PC-3 (cell line): ENCODE measurements around the gene NRXN2. TPM values are rescaled to one million over a fixed set of nuclear protein-coding genes. Genes with fewer than 3 reads are reported as not detected.

Source experiments
- ATAC-seq: fragments of 200-7000 bp; cut with Tn5 transposase; 2 replicates; pipeline ENCODE4 v1.9.1; 2020; ENCODE audit warnings: mild to moderate bottlenecking, moderate library complexity
- BruUV-seq: library from RNA; stranded (reverse); fragments of 400-500 nt; replicated peaks from 2 replicates; lab custom pipeline; 2021; lab: Mats Ljungman, UMichigan
- CTCF ChIA-PET: fragments of 300-600 bp; sonication (Branson Sonifier 250); formaldehyde crosslinking; loops from one replicate; lab custom pipeline; 2022; ENCODE audit warnings: antibody characterized with exemption; lab: Charles Lee
- POLR2A ChIA-PET: fragments of 300-600 bp; sonication (Branson Sonifier 250); formaldehyde crosslinking; loops from one replicate; lab custom pipeline; 2022; ENCODE audit warnings: antibody characterized with exemption; ENCODE audit not compliant: unreplicated experiment; lab: Charles Lee
- DNase-seq: peaks from one replicate; pipeline ENCODE4 v3.0.0-alpha.2; 2015
- H2AFZ ChIP-seq: fragments of 300-600 bp; sonication (generic); 2 replicates; pipeline ENCODE4 v1.6.0; 2016; ENCODE audit warnings: antibody characterized with exemption, low read length
- H3F3A ChIP-seq: fragments of 300-600 bp; sonication (generic); one replicate; pipeline ENCODE4 v1.6.0; 2017; ENCODE audit warnings: antibody characterized with exemption, low read length, control low read depth, mild to moderate bottlenecking; ENCODE audit not compliant: unreplicated experiment
- H3K27ac ChIP-seq: fragments of 300-600 bp; sonication (generic); 2 replicates; pipeline ENCODE4 v1.5.1; 2016; ENCODE audit warnings: mild to moderate bottlenecking, low read length
- H3K27me3 ChIP-seq: fragments of 300-600 bp; sonication (generic); 2 replicates; pipeline ENCODE4 v1.6.1; 2016; ENCODE audit warnings: low read length, mixed read lengths
- H3K36me3 ChIP-seq: fragments of 300-600 bp; sonication (generic); 2 replicates; pipeline ENCODE4 v1.6.1; 2016; ENCODE audit warnings: low read depth, mixed run types, low read length, mixed read lengths
- H3K4me1 ChIP-seq: fragments of 300-600 bp; sonication (generic); 2 replicates; pipeline ENCODE4 v1.5.1; 2016; ENCODE audit warnings: low read length; ENCODE audit not compliant: insufficient read depth
- H3K4me2 ChIP-seq: fragments of 300-600 bp; sonication (generic); 2 replicates; pipeline ENCODE4 v1.6.0; 2016; ENCODE audit warnings: low read length
- H3K4me3 ChIP-seq: fragments of 300-600 bp; sonication (generic); 2 replicates; pipeline ENCODE4 v1.5.1; 2016; ENCODE audit warnings: mild to moderate bottlenecking, low read length, mixed read lengths
- H3K79me2 ChIP-seq: fragments of 300-600 bp; sonication (generic); 2 replicates; pipeline ENCODE4 v1.6.1; 2017; ENCODE audit warnings: low read length, mixed read lengths
- H3K9ac ChIP-seq: fragments of 300-600 bp; sonication (generic); 2 replicates; pipeline ENCODE4 v1.6.0; 2016; ENCODE audit warnings: mild to moderate bottlenecking, low read length
- H3K9me2 ChIP-seq: fragments of 300-600 bp; sonication (generic); replicated peaks from 2 replicates; pipeline ENCODE4 v1.6.1; 2016; ENCODE audit warnings: mixed run types, low read length, mixed read lengths
- H3K9me3 ChIP-seq: fragments of 300-600 bp; sonication (generic); 2 replicates; pipeline ENCODE4 v1.6.1; 2016; ENCODE audit warnings: low read length, mixed read lengths
- H4K20me1 ChIP-seq: fragments of 300-600 bp; sonication (generic); 2 replicates; pipeline ENCODE4 v1.6.1; 2016; ENCODE audit warnings: low read length, mixed read lengths
- CTCF ChIP-seq: fragments of 300-600 bp; sonication (generic); conservative IDR thresholded peaks from 2 replicates; pipeline ENCODE4 v1.5.1; 2017; ENCODE audit warnings: antibody characterized with exemption, low read depth, mild to moderate bottlenecking, low read length
- EZH2 ChIP-seq: fragments of 300-600 bp; sonication (generic); IDR thresholded peaks from one replicate; pipeline ENCODE4 v1.6.1; 2017; ENCODE audit warnings: antibody characterized with exemption, mild to moderate bottlenecking, low read length; ENCODE audit not compliant: unreplicated experiment
- EZH2phosphoT487 ChIP-seq: fragments of 300-600 bp; sonication (generic); IDR thresholded peaks from 2 replicates; pipeline ENCODE4 v1.6.1; 2018; ENCODE audit warnings: mild to moderate bottlenecking, antibody characterized with exemption, low read length, borderline replicate concordance
- intact Hi-C: fragments of 100-400 bp; cut with micrococcal nuclease; formaldehyde crosslinking; loops from 2 replicates; pipeline ENCODE4 v1.9.0; 2023
- total RNA-seq: library from RNA; depleted of rRNA; stranded (reverse); fragments of >200 nt; gene quantifications from 2 replicates; pipeline ENCODE4 v1.2.3, GENCODE V29; 2014

The NRXN2 gene
- total RNA-seq, 1 experiment from 2014 or later, result not detected

- CTCF ChIA-PET, result no interaction called here
- H3K27ac ChIP-seq, result no peak overlapping the region
- intact Hi-C loops, result no loop called here
- H3K4me3 ChIP-seq, result no peak overlapping the region
- H3K9me3 ChIP-seq, result no peaks in the 10 kb centered on the region
- no peaks in the 10 kb centered on the region for H3K9me2 ChIP-seq
- no peaks in the 10 kb centered on the region for H3K79me2 ChIP-seq
- DNase-seq, result no peak
- H3K36me3 ChIP-seq, result no peaks in the 10 kb centered on the region
- no TSS peak for BruUV-seq
- H3K4me1 ChIP-seq, result no peaks in the 10 kb centered on the region
- H3K9ac ChIP-seq, result no peak overlapping the region
- POLR2A ChIA-PET, result no interaction called here
- no peaks in the 10 kb centered on the region for H4K20me1 ChIP-seq
- TF ChIP-seq EZH2phosphoT487 (no peak), EZH2 (no peak), CTCF (no peak)
- no peaks in the 10 kb centered on the region for H3F3A ChIP-seq
- H2AFZ ChIP-seq, result no peak overlapping the region
- H3K27me3 ChIP-seq, result peaks cover 72% of the 10 kb centered on the region
- H3K4me2 ChIP-seq, result no peak overlapping the region
- ATAC-seq, result no peak
These were observed 49.7 kb downstream of the NRXN2 start for GRCh38 chr11:64673279-64673678.

GRCh38 chr11:64672875-64673274, 50.1 kb downstream of the NRXN2 start:
- CTCF ChIA-PET, result no interaction called here
- Histone ChIP-seq H3K36me3 (no peaks in the 10 kb centered on the region), H3K27ac (no peak overlapping the region), H3K27me3 (peaks cover 69% of the 10 kb centered on the region), H3K4me3 (no peak overlapping the region), H3K9me3 (no peaks in the 10 kb centered on the region), H3K9me2 (no peaks in the 10 kb centered on the region), H4K20me1 (no peaks in the 10 kb centered on the region), H3K79me2 (no peaks in the 10 kb centered on the region), H3K4me1 (no peaks in the 10 kb centered on the region), H3K4me2 (no peak overlapping the region), H3K9ac (no peak overlapping the region), H3F3A (no peaks in the 10 kb centered on the region), H2AFZ (no peak overlapping the region)
- DNase-seq (no peak), ATAC-seq (no peak)
- intact Hi-C loops, result no loop called here
- no peak for TF ChIP-seq CTCF
- TF ChIP-seq EZH2phosphoT487, result no peak
- TF ChIP-seq EZH2, result no peak
- BruUV-seq, result no TSS peak
- POLR2A ChIA-PET, result no interaction called here

- POLR2A ChIA-PET, result no interaction called here
- no peak for TF ChIP-seq CTCF
- no peak for TF ChIP-seq EZH2phosphoT487
- TF ChIP-seq EZH2, result no peak
- DNase-seq, result no peak
- H3K9me2 ChIP-seq, result no peaks in the 10 kb centered on the region
- no peak overlapping the region for H3K4me3 ChIP-seq
- intact Hi-C loops, result no loop called here
- H3K9ac ChIP-seq, result no peak overlapping the region
- no peaks in the 10 kb centered on the region for H3K9me3 ChIP-seq
- ATAC-seq, result no peak
- CTCF ChIA-PET, result no interaction called here
- H3K27me3 ChIP-seq, result peaks cover 53% of the 10 kb centered on the region
- no peak overlapping the region for H3K4me2 ChIP-seq
- H2AFZ ChIP-seq, result no peak overlapping the region
- H4K20me1 ChIP-seq, result no peaks in the 10 kb centered on the region
- no TSS peak for BruUV-seq
- H3K27ac ChIP-seq, result no peak overlapping the region
- no peaks in the 10 kb centered on the region for H3F3A ChIP-seq
- H3K36me3 ChIP-seq, result no peaks in the 10 kb centered on the region
- H3K4me1 ChIP-seq, result no peaks in the 10 kb centered on the region
- H3K79me2 ChIP-seq, result no peaks in the 10 kb centered on the region
These were observed 52.0 kb downstream of the NRXN2 start for GRCh38 chr11:64670975-64671374.
